Stimulated activated CD4-positive, alpha-beta T cell treated with anti-CD3 and anti-CD28 coated beads, Interleukin-4, amount 100 ng/mL, for 4 hours (primary cell): ENCODE data around the gene PPM1H.

ENCODE experiments used
- DNase-seq, 2 experiments: peaks; one replicate each; pipeline ENCODE4 v3.0.0-alpha.2; 2020

Gene PPM1H

DNA sequence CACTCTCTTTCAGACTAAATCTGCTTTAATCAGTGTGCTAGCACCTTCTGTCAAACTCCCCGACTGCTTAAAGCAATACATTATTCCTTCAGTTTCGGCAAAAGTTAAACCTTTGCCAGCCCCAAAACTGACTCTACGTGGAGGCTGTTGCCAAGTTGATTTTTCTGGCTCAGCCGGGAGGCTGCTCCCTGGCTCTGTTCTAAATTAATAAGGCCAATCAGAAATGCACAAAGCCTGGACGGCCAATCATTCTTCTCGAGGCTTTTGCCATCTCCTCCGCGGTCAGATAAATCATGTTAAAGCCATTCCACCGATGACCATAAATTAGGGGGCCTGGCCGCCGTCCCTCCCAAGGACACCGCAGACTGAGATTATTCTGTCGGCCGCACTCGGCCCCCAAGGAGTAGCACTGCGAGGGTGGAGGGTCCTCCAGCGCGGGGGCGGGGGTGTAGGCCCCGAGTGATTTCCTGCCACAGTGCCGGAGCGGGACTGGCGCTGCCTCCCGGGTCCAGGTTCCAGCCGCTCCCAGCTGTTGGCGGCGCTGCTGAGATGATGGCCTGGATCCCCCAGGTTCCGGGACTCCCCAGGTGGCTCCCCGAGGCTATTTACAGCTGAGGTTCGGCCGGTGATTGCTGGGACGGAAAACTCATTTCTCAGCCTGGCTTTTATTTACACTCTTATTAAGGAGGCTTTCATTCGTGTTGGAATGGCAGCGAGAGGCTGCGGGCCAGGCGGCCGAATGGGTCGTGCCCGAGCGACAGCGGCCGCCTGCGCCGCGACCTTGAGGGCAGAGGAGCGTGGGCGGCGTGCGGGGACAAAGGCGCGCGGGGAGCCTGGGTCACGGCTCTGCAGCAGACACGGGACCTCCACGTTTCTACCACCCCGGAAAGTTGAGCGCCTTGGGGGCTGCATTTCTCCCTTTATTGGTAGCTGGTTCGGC is 303.2 kb downstream of the PPM1H start:
- peak in 1 of 2 experiments; percentile 9 for DNase-seq

DNA sequence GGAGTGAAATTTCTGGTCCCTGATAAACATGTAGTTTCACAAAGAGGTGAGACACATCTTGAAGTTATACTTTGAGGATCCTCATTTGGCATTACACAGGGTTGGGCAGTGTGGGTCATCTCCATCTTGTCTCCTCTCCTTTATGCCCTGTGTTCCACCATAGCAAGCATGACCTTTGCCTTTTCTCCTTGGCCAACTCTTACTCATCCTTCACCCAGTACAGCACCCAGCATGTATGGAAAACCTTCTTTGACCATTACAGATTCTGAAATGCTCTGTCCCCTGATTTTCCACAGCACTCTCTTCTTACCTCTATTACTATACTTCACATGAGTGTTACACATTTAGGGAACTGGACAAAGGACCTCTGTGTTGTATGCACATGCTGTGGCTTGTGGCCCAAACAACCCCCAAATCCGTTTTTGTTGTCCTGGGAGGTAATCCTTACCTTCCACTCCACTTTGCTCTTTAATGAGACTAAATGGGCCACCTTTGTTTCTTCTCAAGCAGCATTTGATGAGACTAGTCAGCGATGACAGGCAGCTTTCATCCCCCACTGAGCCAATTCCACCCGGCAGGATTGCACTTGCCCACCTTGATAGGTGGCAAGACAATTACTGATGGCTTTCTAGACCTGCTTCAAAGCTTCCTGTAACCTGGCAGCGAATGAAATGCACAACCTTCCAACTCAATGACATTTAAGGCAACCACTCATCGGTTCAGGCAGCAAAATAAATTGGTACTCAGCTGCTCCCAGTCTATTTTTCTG is 304.8 kb downstream of the PPM1H start:
- DNase-seq, result no peak

GRCh38 chr12:62629413-62629812 is 305.5 kb downstream of the PPM1H start:
- no peak for DNase-seq

- no peak for DNase-seq
These were observed 307.8 kb downstream of the PPM1H start for GRCh38 chr12:62627181-62627580.

- no peak for DNase-seq
These were observed 309.7 kb downstream of the PPM1H start for GRCh38 chr12:62625228-62625627.

GRCh38 chr12:62622177-62622576 is 312.8 kb downstream of the PPM1H start:
- DNase-seq, result no peak

GRCh38 chr12:62621101-62621638 is 313.8 kb downstream of the PPM1H start:
- no peak for DNase-seq

DNA sequence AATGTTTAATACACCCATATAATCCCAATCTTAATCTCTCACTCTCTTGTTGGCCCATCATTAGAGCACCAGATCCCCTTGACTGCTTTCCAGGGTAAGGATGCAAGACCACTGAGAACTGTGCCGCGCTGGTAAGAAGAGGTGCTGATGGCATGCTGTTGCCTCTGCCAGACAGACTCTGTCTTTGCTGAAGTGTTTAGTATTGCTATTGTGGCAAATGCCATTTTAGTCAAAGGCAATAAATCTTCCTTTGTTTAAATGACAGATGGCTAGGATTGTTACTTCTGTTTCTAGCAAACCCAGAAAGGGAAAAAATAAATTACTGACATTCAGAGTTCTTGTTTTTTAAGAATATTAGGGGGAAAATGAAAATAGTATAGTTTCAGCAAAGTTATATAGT is 316.0 kb downstream of the PPM1H start:
- DNase-seq, result no peak

DNA sequence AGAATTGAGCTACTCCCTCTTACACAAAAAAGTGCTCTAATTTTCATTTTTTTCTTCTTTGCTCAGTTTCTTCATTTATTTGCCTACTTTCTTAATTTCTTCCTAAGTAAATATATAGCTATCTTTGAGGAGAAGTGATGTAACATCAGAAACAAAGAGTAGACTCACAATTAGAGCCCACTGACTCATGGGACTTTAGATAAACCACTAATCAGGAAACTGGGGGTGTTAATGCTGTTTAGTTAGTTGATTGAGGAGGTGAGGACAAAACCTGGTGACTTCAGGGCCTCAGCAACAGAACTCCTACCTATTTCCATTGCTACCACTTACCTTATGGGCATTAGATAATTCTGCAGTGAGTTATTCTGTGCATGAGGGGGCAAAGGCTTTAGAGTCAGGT is 316.6 kb downstream of the PPM1H start:
- no peak for DNase-seq

DNA sequence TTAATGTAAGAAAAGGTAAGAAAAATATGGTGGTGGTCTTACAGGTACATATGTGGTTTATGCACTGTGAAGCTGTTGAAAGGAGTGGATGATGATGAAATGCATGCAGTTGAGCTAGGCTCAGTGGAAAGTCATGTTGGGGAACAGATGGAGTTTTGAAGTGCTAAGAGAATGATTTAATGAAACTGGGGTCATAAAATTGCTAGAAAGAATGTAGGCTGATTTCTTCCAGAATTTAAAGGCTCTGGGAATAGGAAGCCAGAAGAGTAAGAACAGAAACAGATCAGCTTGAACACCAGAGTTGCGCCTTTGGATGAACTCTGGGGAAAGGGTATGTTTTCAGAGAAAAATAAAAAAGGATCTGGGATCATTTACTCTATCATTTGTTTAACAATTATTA is 321.9 kb downstream of the PPM1H start:
- no peak for DNase-seq

DNA sequence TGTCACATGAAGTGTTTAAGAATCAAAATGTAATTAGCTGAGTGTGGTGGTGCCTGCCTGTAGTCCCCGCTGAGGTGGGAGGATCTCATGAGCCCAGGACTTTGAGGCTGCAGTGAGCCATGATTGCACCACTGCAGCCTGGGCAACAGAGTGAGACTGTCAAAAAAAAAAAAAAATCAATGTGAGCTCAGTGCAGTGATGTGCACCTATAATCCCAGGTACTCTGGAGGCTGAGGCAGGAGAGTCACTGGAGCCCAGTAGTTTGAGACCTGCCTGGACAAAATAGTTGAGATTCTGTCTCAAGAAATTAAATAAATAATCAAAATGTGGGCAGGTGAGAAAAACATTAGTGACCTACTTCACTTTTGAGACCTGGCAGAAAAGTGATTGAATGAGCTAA is 328.3 kb downstream of the PPM1H start:
- DNase-seq, result no peak

GRCh38 chr12:62605981-62606380 is 329.0 kb downstream of the PPM1H start:
- no peak for DNase-seq

GRCh38 chr12:62604871-62605270 is 330.1 kb downstream of the PPM1H start:
- no peak for DNase-seq

DNA sequence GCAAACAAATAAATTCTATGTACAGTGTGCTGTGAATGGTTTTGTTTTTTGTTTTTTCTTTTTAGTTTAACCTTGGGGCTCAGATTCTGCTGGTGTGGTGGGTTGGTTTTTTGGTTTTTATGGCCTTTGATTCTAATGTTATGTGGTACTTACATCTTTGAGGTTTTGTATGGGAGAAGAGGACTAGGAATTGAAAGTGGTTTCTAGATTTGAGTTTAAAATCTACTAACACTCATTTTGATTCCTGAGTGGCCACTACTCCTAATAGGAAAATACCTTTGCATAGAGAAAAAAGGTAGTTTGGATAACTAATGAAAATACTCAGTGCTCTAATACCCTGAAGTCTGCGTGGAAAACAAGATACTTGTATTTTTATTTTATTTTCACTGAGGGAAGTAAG is 330.6 kb downstream of the PPM1H start:
- no peak for DNase-seq

DNA sequence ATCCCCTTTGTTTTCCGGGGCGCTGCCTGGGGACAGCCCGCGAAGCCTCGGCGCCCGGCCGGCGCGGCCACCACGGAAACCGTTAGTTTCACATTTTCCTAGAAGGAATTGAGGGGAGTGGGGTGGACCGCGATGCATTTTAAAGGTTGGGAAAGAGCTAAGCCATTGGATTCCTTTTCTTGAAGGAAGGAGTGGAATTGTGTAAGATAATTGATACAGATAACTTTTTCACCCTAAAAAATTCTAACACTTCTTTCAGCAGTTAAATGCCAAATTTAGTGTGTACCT is 331.2 kb downstream of the PPM1H start:
- no peak for DNase-seq

DNA sequence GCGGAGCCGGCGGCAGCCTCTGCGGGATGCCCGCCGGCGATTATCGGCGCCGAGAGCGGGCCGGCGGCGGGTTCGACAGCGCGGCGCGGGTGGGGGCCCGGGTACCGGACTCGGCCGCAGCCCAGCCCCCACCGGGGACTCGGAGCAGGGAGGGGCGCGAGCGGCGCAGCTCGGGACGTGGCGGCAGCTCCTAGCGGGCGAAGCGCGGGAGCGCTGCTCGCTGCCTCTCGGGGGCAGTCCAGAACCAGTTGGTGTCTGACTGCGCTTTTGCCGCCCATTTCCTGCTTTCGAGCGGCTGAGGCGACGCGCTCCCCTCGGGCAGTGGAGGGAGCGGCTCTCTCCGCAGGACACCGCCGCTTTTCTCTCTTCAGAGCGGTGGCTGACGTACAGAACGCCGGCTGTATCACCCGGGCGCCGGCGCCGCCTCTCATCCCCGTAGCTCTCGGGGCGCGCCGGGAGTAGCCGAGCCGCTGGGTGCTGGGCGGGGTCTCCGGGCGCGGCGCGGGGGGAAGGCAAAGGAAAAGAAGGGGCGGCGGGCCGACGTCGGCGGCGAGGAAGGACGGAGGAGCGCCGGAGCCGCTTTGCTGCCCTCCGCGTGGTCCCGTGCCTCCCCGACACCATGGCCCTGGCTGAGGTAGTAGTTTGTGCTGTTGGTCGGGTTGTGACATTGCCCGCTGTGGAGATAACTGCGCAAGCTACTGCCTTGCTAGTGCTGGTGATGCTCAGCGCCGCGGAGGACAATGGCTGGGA is 331.7 kb downstream of the PPM1H start:
- DNase-seq, result peak; percentile 72 to 73

DNA sequence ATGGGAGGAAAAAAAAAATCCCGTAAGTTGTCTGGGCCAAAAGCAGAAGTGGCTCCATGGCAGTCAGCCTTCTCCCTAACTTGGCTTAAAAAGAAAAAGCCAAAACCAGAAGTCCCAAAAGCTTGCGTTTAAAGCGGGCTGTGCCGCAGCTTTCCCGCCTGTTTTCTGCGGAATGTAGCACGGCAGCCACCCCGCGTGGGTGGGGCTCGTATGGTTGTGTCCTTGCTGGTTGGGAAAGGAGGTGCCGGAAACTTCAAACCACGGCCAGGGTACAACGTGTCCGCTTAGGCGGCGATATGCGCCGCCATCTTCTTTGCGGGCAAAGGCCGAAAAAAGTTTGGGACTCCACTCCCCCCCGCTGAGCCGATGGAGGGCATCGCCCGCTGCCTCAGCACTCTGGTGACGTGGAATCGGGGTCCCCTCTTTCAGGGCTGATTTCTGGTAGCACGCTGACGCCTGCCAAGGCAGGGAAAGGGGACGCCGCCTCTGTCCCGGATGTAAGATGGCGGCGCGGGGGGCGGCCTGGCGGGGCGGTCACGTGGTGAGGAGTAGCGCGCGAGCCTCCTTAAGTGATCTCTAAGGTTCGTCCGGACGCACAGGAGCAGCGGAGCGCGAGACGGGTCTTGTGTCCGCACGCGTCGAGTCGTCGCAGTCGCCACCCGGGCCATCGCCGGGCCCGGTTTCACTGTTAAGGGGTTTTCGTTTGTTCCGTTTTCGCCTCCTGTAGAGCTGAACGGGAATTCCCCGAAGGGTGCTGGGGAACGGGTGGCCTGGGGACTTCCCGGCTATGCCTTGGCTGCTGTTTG is 332.5 kb downstream of the PPM1H start:
- DNase-seq, result peak; percentile 80 to 84

GRCh38 chr12:62601765-62602164 is 333.2 kb downstream of the PPM1H start:
- no peak for DNase-seq

- DNase-seq, result no peak
These were observed 335.0 kb downstream of the PPM1H start for GRCh38 chr12:62599854-62600437.

DNA sequence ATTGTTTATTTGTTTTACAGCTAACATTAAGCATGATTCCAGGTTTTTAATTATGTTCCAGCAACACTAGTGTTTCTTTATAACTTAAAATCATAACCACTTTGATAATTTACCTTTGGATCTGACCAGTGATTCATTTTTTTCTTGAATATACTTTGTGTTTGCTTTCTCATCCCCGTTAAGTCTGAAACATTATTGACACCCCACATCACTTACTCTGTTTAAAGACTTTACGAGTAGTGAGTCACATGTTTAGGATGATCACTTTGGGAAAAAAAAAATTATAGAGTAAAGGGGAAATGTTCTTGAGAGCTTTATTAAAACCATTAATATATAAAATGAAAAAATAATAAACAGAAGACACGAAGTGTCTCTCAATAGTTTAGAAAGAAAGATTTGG is 336.1 kb downstream of the PPM1H start:
- no peak for DNase-seq

GRCh38 chr12:62597253-62597652 is 337.7 kb downstream of the PPM1H start:
- no peak for DNase-seq
